Activated CD4-positive, alpha-beta T cell treated with anti-CD3 and anti-CD28 coated beads, Interleukin-2, amount 50 U/mL, for 16 hours (primary cell): ENCODE results near the gene CHSY1.

Source experiments
- DNase-seq: peaks from one replicate; pipeline ENCODE4 v3.0.0-alpha.2; 2020

Gene CHSY1

DNA sequence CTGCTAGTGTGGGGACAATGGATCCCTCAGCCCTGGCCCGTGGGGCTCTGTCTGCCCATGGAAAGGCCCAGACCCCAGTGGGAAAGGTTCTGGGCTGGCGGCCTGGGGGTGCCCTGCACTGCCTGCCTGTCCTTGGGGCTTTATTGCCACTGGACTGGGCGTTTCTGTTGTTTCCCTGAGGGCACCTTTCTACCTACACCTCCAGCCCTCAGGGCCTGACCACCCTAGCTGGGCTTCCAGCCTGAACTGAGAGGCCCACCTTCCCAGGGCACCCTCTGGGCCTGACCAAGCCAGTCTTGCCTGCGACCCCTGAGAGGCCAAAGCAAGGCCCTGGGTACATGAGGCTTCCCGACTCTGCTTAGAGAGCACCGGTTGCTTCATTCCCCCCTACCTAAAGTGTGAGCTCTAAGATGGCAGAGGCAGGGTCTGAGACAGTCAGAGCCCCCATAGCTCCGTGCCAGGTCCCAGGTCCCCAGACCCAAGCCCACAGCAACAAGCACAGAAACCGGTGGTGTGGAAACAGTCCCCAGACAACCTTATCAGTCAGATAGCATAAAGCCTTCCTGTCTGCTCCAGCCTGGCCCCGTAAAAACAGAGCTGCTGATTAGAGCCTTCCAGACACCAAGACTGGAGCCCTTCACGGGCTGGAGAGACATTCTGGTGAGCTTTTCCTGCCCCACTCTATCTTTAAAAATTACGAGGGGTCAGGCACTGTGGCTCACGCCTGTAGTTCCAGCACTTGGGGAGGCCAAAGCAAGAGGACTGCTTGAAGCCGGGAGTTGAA lies 102.8 kb downstream of the CHSY1 start:
- DNase-seq, result no peak

DNA sequence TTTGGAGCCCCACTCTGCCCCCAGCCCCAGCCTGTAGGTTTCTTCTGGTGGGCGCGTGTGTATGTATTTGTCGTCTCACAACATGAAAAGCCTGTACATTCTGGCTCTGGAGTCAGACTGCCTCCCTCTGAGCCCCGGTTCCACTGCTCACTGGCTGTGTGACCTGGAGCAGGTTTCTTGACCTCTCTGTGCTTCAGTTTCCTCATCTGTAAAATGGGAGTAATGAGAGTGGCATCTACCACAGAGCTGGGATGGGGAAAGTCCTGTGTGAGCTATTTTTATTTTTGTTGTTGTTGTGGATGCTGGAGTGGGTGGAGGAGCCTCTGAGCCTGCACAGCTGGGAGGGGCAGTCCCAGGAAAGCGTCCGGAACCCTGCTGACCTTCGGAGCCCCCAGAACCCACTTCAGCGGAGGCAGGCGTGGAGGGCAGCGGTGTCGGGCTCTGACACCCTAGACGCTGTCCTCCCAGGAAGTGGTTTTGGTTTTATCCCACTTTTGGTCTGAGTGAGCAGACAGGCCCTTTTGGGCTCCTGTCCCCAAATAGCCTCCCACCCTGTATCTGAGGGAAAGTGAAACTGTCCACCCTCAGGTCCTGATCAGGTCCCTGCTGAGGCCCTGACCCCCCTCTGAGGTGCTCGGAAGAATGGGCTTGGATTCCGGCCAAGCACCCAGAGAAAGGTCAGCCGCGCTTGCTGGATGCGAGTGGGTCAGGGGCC lies 103.5 kb downstream of the CHSY1 start:
- no peak for DNase-seq

DNA sequence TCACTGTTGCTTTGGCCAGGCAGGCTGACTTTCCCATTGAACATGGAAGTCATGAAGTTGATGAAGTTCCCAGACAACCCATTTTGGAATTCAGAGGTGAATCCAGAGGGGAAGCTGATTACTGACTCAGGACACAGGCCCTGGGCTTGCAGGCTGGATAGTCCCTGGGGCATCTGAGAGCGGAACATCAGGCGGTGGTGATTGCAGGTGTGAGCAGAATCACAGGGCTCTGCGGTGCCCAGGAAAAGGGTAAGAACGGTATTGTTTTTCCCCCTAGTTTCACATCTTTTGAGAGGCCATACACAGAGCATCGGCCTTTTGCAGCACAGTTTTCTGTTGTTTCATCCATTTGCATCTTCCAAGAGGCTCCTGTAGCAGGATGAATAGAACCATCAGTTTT lies 104.7 kb downstream of the CHSY1 start:
- no peak for DNase-seq

- DNase-seq, result no peak
Measured at GRCh38 chr15:101146118-101146702, 105.6 kb downstream of the CHSY1 start.

- DNase-seq, result no peak
Measured at GRCh38 chr15:101145362-101145761, 106.5 kb downstream of the CHSY1 start.

GRCh38 chr15:101143321-101143720 lies 108.5 kb downstream of the CHSY1 start:
- DNase-seq, result no peak

DNA sequence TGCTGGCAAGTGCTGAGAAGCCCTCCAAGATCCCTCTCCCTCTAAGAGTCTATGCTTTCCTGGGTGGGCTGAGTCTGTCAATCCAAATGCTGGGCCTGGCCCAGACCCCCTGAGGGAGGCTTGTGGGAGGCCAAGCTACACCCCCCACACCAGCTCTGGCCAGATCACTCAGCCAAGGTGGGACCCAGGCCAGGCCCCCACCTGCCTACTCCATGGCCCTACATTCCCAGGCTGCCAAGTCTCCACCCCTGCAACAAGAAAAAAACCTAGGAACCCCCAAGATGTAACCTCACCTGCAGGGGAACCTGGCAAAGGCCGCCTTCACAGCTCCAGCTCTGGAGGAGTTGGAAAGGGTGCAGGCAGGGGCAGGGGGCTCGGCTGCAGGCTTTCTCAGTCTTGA lies 109.1 kb downstream of the CHSY1 start:
- DNase-seq, result no peak

DNA sequence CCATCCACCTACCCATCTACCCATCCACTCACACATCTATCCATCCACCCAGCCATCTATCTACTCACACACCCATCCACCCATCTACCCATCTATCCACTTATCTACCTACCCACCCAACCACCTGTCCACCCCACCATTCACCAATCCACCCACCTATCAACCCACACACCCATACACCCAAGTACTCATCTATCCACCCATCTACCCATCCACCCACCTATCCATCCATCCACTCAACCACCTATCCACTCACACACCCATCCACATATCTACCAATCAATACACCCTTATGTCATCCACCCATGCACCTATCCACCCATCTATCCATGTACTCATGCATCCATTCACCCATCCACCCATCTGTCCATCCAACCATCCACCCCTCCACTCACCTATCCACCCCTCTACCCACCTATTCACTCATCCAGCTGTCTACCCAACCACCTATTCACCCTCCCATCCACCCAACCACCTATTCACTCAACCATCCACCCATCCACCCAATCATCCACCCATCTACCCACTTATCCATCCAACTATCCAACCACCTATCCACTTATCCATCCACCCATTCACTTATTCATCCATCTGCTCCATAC lies 109.8 kb downstream of the CHSY1 start:
- DNase-seq, result no peak

DNA sequence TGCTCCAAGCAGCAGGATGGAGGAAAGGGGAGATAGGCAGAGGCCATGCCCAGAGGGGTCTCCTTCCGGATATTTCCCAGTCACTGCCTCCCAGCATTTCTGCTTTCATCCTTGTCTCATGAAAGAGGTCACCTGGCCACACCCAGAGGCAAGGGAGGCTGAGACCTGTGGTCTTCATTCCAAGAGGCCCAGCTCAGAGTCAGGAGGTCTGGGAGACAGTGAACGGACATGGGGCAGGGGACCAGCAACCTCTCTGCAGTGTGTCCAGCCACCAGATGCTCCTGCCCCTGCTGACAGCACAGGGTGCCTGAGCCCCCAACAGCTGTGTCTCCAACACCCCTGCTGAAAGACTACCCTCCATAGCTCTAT lies 111.2 kb downstream of the CHSY1 start:
- DNase-seq, result no peak

GRCh38 chr15:101139986-101140696 lies 111.7 kb downstream of the CHSY1 start:
- DNase-seq, result no peak

- no peak for DNase-seq
Measured at GRCh38 chr15:101138913-101139880, 112.7 kb downstream of the CHSY1 start.

- DNase-seq, result no peak
Measured at GRCh38 chr15:101138086-101138660, 113.7 kb downstream of the CHSY1 start.

DNA sequence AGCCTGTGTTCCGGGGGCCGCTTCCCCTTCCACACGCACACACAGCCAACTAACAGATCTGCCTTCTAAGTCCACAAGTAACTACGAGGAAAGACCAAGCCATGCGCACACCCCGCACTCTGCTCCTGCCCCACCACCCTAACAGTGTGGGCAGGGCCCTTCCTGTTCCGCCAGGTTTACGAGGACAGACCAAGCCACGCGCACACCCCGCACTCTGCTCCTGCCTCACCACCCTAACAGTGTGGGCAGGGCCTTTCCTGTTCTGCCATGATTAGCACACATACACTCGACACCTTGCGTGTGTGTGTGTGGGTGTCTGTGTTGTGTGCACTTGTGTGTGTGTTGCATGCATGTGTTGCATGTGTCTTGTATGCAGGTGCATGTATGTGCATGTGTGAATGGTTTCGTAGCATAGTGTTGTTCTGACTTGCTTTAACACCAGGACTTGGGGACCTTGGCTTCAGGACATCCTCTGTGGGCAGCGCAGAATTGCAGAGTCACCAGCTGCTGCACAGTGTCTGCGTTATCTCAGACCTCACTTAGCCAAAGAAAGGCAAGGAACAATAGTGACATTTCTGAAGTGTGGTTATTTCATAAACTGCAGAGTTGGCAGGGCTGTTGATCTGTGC lies 114.4 kb downstream of the CHSY1 start:
- DNase-seq, result no peak

GRCh38 chr15:101136381-101137268 lies 115.2 kb downstream of the CHSY1 start:
- no peak for DNase-seq

GRCh38 chr15:101135532-101136166 lies 116.2 kb downstream of the CHSY1 start:
- no peak for DNase-seq

- DNase-seq, result no peak
Measured at GRCh38 chr15:101134780-101135179, 117.1 kb downstream of the CHSY1 start.

DNA sequence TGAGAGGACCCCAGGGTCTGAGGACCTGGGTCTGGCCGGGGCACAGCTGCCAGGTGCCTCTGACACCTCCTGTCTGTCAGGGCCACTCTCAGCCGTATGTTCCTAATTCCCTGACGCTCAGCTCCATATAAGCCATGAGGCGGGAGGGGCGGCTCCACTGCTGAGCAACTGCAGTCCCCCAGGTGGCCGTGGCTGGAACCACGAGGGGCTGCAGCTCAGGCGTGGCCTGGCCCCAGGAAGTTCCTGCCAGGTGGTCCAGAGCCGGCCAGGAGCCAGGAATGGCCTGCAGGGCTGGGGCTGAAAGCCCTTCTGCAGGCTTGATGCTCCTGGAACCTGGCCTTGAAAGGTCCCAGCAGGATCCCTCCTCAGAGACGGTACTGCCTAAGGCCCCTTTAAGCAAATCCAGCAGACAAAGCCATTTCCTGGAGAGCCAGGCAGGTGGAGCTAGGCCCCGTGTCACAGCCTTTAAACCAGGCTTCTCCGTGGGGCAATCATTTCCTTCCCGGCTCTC lies 118.0 kb downstream of the CHSY1 start:
- no peak for DNase-seq

- no peak for DNase-seq
Measured at GRCh38 chr15:101133181-101133460, 118.7 kb downstream of the CHSY1 start.

DNA sequence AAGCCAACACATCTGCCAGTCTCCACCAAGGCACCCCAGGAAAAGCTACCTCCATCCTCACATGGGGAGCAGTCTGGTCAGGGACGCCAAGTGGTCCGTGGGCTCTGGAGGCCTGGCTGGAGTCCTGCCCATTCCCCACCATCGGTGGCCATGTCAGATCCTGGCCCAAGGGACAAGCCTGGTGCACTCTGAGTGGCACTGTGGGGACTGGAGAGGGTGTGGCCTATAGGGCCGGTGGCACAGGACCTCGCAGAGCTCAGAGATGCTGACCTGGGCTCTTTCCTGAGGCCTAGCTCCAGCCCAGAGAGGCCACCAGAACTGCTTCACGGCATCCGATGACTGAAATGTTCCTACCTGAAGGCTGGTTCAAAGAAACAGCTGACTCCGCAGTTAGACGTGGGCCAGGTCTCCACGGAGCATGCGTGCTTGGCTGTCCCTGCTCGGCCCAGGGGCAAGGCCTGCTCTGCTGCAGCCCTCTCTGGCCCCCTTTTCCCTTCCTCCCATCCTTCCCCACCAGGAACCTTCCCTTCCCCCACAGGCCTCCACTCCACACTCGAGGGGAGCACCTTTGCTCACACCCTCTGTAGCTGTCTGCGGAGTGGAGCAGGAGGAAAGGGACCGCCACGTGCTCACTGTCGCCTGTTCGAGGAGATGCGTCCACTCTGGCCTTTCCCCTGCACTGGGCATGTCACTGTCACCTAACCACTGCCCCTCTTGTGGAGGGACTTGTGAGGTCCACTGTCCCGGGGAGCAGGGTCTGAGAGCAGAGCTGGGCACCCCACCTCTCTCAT lies 119.3 kb downstream of the CHSY1 start:
- DNase-seq, result no peak
